Natural killer cell (primary cell): ENCODE results near the gene POLRMT. TPM values are rescaled to one million over a fixed set of nuclear protein-coding genes. Genes with fewer than 3 reads are reported as not detected.
A peak's percentile ranks its signal among the peaks of the same experiment; 100 is the strongest.

Experiments
- ATAC-seq, 3 donors: fragments of 150-1000 bp in 2 of 3; fragments of 200-7000 bp in 1 of 3; cut with Tn5 transposase; 1 replicate in 1 of 3; 2 replicates in 2 of 3; pipeline ENCODE4 v1.10.0; 2021; ENCODE audit warnings: mild to moderate bottlenecking in 2 of 3, moderate library complexity in 2 of 3
- DNase-seq, 2 donors: peaks; one replicate each; pipeline versions ENCODE4 v3.0.0 to v3.0.0-alpha.2; 2013 to 2021; ENCODE audit warnings: mixed read lengths in 1 of 2
- H3K27ac ChIP-seq: one replicate; pipeline ENCODE4 v1.5.1; 2013; ENCODE audit warnings: mild to moderate bottlenecking, low read length
- H3K27me3 ChIP-seq: one replicate; pipeline ENCODE4 v1.6.1; 2013; ENCODE audit warnings: low read length; ENCODE audit not compliant: control insufficient read depth, insufficient read depth
- H3K36me3 ChIP-seq: one replicate; pipeline ENCODE4 v1.6.1; 2013; ENCODE audit warnings: low read length; ENCODE audit not compliant: control insufficient read depth, insufficient read depth
- H3K4me1 ChIP-seq: one replicate; pipeline ENCODE4 v1.6.1; 2013; ENCODE audit warnings: low read length; ENCODE audit not compliant: control insufficient read depth, insufficient read depth
- H3K4me3 ChIP-seq: one replicate; pipeline ENCODE4 v1.5.1; 2013; ENCODE audit warnings: low read length
- H3K9me3 ChIP-seq: one replicate; pipeline ENCODE4 v1.6.1; 2013; ENCODE audit warnings: low read length; ENCODE audit not compliant: control insufficient read depth, insufficient read depth
- H3K27ac Mint-ChIP-seq, 2 donors: one replicate each; pipeline ENCODE4 v1.8.0; 2022; ENCODE audit warnings: mild to moderate bottlenecking in 2 of 2, mixed read lengths in 2 of 2, moderate library complexity in 1 of 2
- H3K27me3 Mint-ChIP-seq, 2 donors: one replicate each; pipeline ENCODE4 v1.8.0; 2022; ENCODE audit warnings: low read depth in 2 of 2, mixed read lengths in 2 of 2
- H3K36me3 Mint-ChIP-seq: one replicate; pipeline ENCODE4 v1.8.0; 2022; ENCODE audit warnings: mixed read lengths
- H3K4me1 Mint-ChIP-seq, 2 donors: one replicate each; pipeline ENCODE4 v1.8.0; 2022; ENCODE audit warnings: mixed read lengths in 2 of 2
- H3K4me3 Mint-ChIP-seq: one replicate; pipeline ENCODE4 v1.8.0; 2022; ENCODE audit warnings: mild to moderate bottlenecking, moderate library complexity, mixed read lengths
- H3K9me3 Mint-ChIP-seq, 2 donors: one replicate each; pipeline ENCODE4 v1.8.0; 2022; ENCODE audit warnings: mixed read lengths in 2 of 2
- CTCF ChIP-seq: fragments of 200-600 bp; IDR thresholded peaks from one replicate; pipeline ENCODE4 v1.8.0; 2022; ENCODE audit warnings: antibody characterized with exemption
- WGBS: methylation state at CpG from one replicate; pipeline ENCODE4 v1.1.7; 2013; ENCODE audit warnings: missing lambda C conversion rate; ENCODE audit not compliant: insufficient coverage; 5-methylcytosine and 5-hydroxymethylcytosine counted together
- intact Hi-C: fragments of 100-400 bp; cut with micrococcal nuclease; formaldehyde crosslinking; loops from one replicate; pipeline ENCODE4 v1.14.2; 2022
- total RNA-seq, 4 donors: library from RNA; stranded (reverse); fragments of 120-200 nt in 1 of 4; gene quantifications; one replicate each; pipeline versions ENCODE4 v1.2.3 to v1.2.4, GENCODE V29; 2013 to 2022

The POLRMT gene
- total RNA-seq, 3 donors from 2014 or later (not counting 1 experiment from before 2014, with no cell fraction given), result 57.2 to 58.5 (median 57.6) TPM

DNA sequence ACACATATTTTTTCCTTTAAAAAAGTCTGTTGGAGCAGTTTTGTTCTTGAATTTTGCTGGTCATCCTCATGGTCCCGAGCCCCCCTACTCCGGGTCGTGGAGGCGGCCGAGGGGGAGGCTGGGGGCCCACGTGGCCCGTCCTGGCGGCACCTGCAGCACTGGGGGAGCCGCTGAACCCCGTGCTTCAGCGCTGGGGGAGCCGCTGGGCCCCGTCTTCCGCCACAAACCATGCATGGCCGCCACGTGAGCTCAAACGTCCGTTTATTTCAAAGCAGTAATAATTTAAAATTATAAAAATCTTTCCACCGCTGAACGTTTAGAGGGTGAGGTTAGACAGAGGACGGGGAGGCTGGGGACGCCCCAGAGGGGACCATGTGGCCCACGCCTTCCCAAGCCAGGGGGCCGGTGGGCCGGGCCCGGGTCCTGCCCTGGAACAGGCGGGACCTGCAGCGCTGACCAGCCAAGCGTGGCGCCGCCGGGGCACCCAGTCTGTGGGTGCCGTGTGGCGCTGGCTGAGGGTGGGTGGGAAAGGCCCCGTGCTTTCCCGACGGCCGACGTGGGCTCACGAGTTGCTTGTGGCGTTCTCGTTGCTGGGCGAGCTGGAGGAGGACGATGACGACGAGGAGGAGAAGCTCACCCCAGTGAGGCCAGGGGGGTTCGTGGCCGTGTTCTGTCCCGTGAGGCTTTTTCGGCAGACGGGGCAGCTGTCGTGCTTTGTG lies 14.4 kb upstream of the POLRMT start:
- peaks cover 51% of the 10 kb centered on the region for H3K36me3 ChIP-seq
- no peaks in the 10 kb centered on the region for H3K36me3 Mint-ChIP-seq
- DNase-seq, result no peak

DNA sequence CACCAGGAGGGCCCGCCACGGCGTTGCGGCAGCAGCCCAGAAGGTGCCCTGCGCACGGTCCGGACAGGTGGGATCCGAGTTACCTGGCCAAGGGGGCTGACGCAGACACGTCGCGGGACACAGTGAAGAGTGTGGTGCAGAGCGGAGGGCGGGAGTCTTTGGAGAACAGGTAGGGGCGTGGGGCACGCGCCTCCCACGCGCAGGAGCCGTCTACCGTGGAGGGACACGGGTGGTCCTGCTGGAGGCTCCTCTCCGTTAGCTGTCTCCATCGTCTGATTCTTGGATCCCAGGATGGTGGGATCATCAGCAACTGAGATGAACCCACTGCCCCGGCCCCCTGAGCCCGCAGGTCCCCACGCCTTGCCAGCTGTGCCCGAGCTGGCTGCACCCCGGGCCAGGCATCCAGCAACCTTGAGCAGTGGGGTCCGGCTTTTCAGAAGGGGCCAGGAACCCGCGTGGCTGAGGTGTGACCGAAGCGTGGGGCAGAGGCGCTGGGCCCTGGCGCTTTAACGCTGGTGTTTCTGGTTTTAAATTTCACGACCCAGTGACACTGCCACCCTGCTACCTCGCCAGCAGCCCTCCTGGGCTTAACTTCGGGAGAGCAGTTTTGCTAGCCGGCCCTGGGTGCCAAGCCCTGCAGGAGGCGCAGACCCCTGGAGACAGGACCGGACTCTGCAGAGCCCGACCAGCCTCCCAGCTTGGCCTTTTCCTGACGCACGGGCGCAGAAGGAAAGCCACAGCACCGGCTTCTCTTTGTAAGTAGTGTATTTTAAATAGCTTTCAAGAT lies 13.6 kb upstream of the POLRMT start:
- DNase-seq (no peak), ATAC-seq (no peak)
- H3K4me3 Mint-ChIP-seq, result no peak overlapping the region
- no peaks in the 10 kb centered on the region for H3K9me3 Mint-ChIP-seq
- WGBS, result 86% methylated on average over 47 of the region's 48 CpGs
- Histone ChIP-seq H3K4me1 (peaks cover 3% of the 10 kb centered on the region), H3K27me3 (no peaks in the 10 kb centered on the region), H3K36me3 (peaks cover 44% of the 10 kb centered on the region), H3K9me3 (no peaks in the 10 kb centered on the region), H3K27ac (no peak overlapping the region), H3K4me3 (no peak overlapping the region)
- TF ChIP-seq CTCF, result no peak
- H3K27me3 Mint-ChIP-seq, result no peaks in the 10 kb centered on the region
- H3K4me1 Mint-ChIP-seq, result peaks cover 0 to 4% of the 10 kb centered on the region in 2 donors
- no peaks in the 10 kb centered on the region for H3K36me3 Mint-ChIP-seq
- intact Hi-C loops, result no loop called here
- no peak overlapping the region for H3K27ac Mint-ChIP-seq

More for the DNA sequence above, 14.4 kb upstream of the POLRMT start:
- Histone ChIP-seq H3K4me1 (peaks cover 10% of the 10 kb centered on the region), H3K27ac (no peak overlapping the region), H3K27me3 (no peaks in the 10 kb centered on the region), H3K9me3 (no peaks in the 10 kb centered on the region), H3K4me3 (no peak overlapping the region)
- H3K9me3 Mint-ChIP-seq, result no peaks in the 10 kb centered on the region
- ATAC-seq, result no peak
- peaks cover 0 to 4% of the 10 kb centered on the region in 2 donors for H3K4me1 Mint-ChIP-seq
- no peak for TF ChIP-seq CTCF
- 91% methylated on average over 51 of the region's 52 CpGs for WGBS
- H3K27ac Mint-ChIP-seq, result no peak overlapping the region
- no peak overlapping the region for H3K4me3 Mint-ChIP-seq
- intact Hi-C loops, result no loop called here
- no peaks in the 10 kb centered on the region for H3K27me3 Mint-ChIP-seq

DNA sequence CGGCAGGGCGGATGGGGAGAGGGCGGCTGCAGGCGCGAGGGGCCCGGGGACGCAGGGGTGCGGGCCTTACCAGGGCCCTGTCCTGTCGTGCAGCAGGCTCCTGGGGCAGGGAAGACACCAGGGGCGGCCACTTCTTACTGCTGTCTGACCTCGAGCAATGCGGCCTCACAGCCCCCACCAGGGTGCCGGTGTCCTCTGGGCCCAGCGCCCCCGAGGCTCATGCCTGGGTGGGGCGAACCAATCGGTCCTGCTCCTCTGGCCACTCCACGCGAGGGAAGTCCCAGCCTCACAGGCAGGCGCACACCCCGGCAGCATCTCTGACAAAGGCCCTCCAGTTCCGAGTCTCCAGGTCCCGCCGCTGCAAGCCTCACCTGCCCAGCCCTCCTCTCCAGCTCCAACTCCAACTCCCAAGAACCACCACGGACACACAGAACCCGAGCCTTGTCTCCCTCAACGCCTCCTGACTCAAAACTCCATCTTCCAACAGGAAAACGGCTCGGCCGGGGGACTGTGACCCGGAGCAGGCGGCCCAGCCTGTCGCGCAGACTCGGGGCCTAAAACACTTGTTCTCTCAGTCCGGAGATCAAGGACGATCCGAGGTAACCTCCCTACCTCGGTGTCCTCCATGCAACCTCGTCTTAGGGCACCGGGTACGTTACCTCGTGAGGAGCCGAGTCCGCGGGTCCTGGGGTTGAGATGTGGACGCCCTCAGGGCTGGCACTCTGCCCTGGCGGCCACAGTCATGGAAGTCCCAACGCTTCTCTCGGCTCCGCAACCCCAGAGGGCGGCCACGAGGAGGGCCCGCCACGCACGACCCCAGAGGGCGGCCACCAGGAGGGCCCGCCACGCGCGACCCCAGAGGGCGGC lies 12.8 kb upstream of the POLRMT start:
- no peak overlapping the region for H3K27ac ChIP-seq
- H3K27me3 Mint-ChIP-seq, result no peaks in the 10 kb centered on the region
- no peaks in the 10 kb centered on the region for H3K4me1 ChIP-seq
- no peak overlapping the region for H3K4me3 ChIP-seq
- no peak for DNase-seq
- 96% methylated on average over 62 of the region's 62 CpGs for WGBS
- H3K36me3 Mint-ChIP-seq, result no peaks in the 10 kb centered on the region
- intact Hi-C loops, result no loop called here
- no peak for TF ChIP-seq CTCF
- H3K9me3 Mint-ChIP-seq, result no peaks in the 10 kb centered on the region
- ATAC-seq, result peak in 1 of 3 donors; percentile 14
- peaks cover 0 to 4% of the 10 kb centered on the region in 2 donors for H3K4me1 Mint-ChIP-seq
- no peaks in the 10 kb centered on the region for H3K27me3 ChIP-seq
- peak overlapping the region in 1 of 2 donors; percentile 33 for H3K27ac Mint-ChIP-seq
- no peaks in the 10 kb centered on the region for H3K9me3 ChIP-seq
- peaks cover 36% of the 10 kb centered on the region for H3K36me3 ChIP-seq
- H3K4me3 Mint-ChIP-seq, result no peak overlapping the region
